Erythroblast (primary cell): ENCODE results near the gene PROSER3.
A peak's percentile ranks its signal among the peaks of the same experiment; 100 is the strongest.

ENCODE experiments used
- DNase-seq, 2 experiments: peaks; one replicate each; lab custom pipeline; 2025; lab: John Stamatoyannopoulos, UW
- GATA1 ChIP-seq: IDR thresholded peaks from 2 replicates; pipeline ENCODE4 v1.6.1; 2011; ENCODE audit warnings: low read depth, mild to moderate bottlenecking, control low read depth, low read length, moderate library complexity
- POLR2A ChIP-seq: IDR thresholded peaks from 2 replicates; pipeline ENCODE4 v1.6.1; 2011; ENCODE audit warnings: mild to moderate bottlenecking, low read length

The PROSER3 gene

DNA sequence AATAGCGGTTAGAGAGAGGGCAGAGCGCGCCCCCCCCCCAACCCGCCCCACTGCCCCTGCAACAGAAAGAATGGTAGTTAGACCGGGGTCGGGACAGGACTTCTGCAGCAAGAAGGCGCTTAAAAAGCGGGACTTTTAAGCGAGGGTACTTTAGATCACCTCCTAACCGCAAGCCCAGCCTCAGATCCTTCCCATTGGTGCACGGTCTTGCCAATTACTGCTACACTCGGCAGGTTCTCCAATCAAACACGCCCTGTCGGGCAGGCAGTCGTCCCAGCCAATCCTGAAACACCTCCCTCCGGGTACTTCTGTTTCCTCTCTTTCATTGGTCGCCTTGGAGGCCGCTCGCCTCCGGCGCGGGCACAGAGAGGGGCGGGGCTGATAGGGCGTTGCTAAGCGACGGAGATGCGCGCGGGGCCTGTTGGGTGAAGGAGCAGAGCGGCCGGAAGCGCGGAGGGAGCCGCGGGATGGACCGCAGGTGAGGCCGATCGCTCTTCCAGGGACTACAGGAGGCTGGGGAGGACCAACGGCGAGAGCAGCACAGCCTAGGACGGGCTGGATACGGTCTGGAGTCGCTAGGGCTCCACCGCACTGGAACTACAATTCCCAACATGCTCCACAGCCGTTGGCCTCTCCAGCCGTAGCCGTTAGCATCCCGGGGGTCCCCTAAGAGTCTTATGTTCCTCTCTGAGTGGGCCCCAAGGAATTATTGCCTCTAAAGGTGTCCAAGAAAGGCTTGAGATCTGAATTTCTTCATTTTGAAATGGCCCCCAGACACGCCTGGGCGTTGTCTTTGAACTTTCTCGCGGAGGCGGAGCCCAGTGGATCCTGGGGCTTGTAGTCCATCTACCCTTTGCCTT is at the start of gene PROSER3:
Gene PROSER3 (plus strand): TSS at position 428 of the 860 bp plus-strand sequence. CDS start 40 bp downstream, at position 468.
- DNase-seq = peak; percentile 99 to 100
- TF ChIP-seq POLR2A (peak; percentile 92), GATA1 (no peak)

DNA sequence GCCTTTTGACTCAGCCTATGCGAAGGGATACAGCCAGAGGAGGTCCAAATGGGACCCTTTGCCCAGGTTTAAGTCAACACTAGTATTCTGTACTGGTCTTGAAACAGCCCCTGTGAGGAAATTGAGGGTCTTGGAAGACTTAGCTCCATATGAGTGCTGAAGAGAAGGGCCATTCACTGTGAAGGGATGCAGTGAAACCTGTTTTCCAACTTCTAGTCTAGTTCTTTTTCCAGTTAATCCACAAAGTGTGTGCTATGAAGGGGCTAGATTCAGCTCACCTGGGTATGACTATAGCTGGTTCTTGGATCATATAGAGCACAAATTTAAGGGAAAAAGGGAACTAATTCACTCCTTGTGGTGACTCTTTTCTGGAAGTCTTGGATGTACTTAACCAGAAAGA is 49.6 kb upstream of the PROSER3 start:
- no peak for DNase-seq
- no peak for TF ChIP-seq POLR2A
- TF ChIP-seq GATA1 = no peak

DNA sequence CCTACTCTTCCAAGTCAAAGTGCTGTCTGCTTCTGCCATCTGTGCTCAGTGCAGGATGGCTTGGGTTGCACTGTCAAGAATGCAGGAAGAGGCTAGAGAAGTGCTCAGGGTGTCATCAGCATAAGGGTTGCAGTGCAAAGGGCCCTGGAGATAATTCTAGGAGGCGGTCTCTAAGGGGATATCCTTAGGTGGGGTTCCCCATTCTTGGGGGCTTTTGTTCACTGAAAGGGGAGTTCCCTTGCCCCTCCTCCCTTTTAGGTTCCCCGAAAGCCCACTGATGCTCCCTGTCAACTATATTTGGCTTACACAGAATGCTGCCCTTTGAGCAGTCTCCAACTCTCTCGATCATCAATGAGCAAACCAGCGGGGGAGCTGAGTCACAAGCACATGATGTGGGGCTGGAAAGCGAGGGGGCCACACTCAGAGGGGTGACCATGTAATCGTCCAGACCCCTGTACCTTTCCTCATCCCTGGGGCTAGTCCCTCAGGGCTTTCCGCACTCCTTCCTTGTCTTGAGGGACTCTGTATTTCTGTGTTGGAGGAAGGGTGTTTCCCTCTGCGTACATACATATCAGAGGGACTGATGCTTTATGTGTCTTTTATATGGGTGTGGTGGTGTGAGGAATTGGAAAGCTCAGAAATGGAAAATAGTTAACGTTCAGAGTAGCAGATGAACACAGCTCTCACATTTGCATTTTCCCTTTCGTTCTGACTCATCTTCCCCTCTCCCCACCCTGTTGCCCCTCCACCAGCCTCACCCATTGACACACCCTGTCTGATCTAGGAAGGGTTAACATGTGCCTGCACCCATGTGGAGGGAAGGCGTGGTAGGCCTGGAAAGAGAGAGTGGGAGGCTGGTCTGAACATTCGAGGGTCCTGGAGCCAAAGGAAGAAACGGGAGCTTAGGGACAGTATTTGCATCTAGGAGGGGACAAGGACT is 46.9 kb upstream of the PROSER3 start:
- TF ChIP-seq GATA1 = no peak
- TF ChIP-seq POLR2A = no peak
- no peak for DNase-seq

DNA sequence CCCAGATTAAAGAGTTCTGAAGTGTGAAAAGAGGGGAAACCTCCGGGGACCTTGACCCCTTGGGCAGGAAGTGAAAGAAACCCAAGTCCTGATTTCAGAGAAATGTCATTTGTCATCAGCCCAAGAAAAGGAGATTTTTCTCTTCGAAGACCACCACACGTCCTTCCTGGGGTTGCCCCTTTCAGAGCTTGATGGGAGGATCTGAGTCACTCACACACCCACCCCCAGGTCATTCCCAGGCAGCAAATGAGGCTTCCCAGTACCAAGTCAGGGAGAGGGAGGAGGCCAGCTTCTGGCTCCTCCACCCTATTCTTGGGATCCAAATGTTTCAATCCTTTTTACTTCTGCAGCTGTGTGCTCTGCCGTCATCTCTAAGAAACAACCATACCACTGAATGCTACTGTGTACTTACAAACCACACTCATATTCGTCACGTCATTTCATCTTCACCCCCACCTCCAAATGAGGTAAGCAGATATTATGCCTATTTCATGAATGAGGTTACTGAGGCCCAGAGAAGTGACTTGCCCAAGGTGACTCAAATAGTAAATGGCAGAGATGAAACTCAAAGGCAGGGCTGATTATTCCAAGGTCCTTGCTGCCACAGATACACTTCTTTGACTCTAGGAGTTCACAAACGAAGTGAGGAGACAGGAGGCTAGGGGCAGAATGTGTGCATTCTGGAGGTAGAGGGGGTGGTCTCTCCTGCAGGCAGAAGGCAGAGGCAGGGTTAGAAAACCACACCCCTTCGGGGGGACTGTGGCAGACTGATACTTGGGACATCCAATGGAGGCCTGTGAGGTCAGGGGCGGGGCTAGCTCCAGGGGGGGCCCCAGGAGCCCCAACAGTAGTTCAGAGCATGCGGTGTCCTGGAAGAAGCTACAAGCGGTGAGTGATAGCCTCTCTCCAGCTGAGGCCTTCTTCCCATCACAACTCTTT is 45.1 kb upstream of the PROSER3 start:
- TF ChIP-seq GATA1 = no peak
- peak in 1 of 2 experiments; percentile 41 for DNase-seq

DNA sequence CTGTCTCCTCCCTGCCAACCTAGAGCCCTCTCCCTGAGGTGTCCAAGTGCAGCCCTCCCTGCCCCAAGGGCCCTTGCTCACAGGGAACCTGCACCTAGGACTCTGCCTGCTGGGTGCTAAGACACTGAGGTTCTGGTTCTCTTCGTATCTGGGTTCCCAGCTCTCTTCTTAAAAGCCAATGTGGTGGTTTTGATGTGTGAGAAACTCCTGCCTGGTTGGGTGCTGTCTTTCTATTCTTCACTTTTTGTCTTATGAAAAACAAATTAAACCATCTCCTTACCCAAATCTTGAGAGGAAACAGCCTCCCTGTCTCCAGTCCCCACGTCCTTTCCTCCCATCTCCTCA is 44.5 kb upstream of the PROSER3 start:
- no peak for TF ChIP-seq GATA1
- TF ChIP-seq POLR2A = no peak
- no peak for DNase-seq

DNA sequence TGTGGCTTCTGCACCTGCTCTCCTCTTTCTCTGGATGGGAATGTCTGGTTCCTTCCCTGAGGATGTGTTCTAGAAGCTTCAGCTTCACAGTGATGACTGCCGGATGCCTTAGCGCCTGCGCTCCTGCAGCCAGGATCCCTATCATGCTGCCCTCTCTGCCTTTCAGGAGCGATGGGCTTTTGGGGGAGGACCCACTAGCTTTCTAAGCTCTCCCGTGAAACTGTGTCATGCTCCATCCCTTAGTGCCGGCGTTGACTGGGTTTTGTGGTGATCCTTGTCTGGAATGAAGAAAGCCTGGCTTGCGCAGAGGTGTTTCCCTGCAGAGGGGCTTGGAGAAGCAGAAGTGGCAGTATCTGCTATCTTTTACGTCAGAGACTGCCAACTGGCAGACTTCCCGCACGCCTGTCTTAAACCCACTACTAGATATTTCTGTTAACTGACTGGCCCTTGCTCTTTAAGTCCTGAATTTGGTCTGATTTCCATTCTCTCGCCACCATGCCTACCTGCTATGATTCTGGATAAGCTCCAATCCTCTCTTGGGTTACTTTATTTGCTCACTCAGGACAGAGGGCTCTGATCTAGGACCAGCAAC is 44.0 kb upstream of the PROSER3 start:
- DNase-seq = peak; percentile 43 to 47
- TF ChIP-seq POLR2A (no peak), GATA1 (no peak)

DNA sequence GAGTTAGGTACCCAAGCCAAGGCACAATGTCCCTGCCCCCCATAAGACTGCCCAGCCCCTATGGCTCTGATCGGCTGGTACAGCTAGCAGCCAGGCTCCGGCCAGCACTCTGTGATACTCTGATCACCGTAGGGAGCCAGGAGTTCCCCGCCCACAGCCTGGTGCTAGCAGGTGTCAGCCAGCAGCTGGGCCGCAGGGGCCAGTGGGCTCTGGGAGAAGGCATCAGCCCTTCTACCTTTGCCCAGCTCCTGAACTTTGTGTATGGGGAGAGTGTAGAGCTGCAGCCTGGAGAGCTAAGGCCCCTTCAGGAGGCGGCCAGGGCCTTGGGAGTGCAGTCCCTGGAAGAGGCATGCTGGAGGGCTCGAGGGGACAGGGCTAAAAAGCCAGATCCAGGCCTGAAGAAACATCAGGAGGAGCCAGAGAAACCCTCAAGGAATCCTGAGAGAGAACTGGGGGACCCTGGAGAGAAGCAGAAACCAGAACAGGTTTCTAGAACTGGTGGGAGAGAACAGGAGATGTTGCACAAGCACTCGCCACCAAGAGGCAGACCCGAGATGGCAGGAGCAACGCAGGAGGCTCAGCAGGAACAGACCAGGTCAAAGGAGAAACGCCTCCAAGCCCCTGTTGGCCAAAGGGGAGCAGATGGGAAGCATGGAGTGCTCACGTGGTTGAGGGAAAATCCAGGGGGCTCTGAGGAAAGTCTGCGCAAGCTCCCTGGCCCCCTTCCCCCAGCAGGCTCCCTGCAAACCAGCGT is 43.2 kb upstream of the PROSER3 start:
- peak in 1 of 2 experiments; percentile 24 for DNase-seq
- no peak for TF ChIP-seq POLR2A
- no peak for TF ChIP-seq GATA1

DNA sequence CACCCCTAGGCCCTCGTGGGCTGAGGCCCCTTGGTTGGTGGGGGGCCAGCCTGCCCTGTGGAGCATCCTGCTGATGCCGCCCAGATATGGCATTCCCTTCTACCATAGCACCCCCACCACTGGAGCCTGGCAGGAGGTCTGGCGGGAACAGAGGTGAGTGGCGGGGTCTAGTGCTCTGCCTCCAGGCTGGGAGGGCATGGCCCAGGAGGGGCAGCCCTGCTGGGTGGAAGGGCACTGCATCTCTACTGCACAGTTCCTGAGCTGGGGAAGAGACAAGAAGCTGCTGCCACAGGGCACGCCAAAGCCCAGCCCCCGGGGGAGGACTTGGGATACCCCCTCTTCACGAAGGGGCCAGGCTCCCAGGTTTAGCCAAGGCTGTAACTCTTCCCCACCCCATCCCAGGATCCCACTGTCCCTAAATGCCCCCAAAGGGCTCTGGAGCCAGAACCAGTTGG is 42.6 kb upstream of the PROSER3 start:
- TF ChIP-seq GATA1 = no peak
- TF ChIP-seq POLR2A = no peak
- DNase-seq = no peak

DNA sequence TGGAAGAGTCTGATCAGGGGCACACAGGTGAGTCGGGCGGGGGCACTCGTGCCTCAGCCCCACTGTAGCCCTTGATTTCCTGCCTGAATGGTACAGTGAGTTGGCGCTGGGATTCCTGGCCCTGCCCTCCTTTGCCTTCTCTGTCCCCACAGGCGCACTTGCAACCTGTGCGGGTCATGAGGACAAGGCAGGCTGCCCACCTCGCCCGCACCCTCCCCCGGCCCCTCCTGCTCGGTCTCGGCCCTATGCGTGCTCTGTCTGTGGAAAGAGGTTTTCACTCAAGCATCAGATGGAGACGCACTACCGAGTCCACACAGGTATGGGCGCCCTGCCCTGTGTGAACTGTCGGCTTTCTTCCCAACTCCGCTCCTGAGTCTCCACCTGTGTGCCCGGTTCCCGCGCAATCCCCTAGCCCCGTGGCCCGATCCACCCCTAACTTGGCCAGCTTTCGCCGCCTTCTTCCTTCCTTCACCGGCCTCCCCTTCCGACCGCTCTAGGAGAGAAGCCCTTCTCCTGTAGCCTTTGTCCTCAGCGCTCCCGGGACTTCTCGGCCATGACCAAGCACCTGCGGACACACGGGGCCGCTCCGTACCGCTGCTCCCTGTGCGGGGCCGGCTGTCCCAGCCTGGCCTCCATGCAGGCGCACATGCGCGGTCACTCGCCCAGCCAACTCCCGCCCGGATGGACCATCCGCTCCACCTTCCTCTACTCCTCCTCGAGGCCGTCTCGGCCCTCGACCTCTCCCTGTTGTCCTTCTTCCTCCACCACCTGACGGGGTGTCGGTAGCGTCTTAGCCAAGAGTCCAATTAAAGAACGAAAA is 41.8 kb upstream of the PROSER3 start:
- DNase-seq = no peak
- TF ChIP-seq POLR2A (no peak), GATA1 (no peak)

DNA sequence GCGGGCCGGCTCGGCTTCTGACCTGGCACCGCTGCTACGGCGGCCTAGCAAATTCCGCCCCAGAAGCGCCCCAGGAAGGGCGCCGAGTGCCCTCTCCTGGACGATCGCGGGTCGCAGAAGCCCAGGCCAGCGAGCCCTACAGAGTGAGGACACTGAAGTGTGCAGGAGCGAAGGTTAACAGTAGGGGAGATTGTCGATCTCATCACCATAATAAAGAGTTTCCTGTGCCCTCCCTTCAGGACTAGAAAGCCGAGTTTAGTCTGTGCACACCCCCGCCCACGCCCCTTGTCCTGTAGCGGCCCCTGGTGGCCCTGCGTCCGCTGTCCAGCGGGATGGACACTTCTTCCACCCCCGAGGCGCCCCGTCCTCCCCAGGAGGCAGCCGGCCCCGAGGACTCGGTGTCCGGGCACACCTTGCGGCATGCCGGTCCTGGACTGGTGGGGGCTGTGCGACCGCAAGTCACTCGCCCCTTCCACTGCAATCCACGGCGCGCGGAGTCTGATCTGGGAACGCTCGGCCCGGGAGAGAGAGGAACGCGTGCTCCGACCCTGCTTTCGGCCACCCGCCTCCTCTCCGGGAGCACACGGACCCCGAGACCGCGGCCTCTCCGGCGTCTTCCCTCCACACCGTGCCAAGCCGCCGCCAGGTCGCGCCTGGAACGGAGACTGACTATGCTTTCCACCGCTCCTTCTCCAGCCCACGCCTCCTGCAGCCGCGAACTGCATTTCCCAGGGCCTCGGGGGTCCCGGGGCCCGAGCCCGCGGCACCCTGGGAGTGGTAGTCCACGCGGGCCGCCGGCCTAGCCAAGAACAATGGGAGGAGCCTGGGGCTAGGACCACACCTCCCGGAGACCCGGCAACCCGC is 40.9 kb upstream of the PROSER3 start:
- TF ChIP-seq GATA1 (no peak), POLR2A (no peak)
- peak; percentile 89 to 97 for DNase-seq

DNA sequence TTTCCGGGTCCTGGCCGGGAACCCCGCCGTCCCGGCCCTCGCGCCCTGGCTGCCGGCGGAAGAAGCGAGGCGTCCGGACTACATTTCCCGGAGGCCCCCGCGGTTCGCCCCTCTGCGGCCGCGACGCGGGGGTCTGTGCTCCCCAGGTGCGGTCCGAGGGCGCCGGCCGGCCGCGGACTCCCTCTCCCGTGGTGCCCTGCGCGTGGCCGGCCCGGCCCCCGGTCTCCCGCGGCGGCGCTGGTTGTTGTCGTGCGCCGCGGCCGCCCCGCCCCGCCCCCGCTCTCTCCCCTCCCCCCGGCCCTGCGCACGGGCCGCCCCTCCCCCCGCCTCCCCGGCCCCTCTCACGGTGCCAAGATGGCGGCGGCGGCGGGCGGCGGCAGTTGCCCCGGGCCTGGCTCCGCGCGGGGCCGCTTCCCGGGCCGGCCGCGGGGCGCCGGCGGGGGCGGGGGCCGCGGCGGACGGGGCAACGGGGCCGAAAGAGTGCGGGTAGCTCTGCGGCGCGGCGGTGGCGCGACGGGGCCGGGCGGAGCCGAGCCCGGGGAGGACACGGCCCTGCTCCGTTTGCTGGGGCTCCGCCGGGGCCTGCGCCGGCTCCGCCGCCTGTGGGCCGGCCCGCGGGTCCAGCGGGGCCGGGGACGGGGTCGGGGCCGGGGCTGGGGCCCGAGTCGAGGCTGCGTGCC is 40.2 kb upstream of the PROSER3 start, which contains the start of gene KMT2B:
Gene KMT2B (plus strand): TSS at position 339 of the 680 bp plus-strand sequence. CDS start 16 bp downstream, at position 355.
- peak; percentile 94 to 97 for DNase-seq
- TF ChIP-seq POLR2A (no peak), GATA1 (no peak)
